Fibroblast of the aortic adventitia (primary cell): ENCODE measurements around the gene GPR108. TPM values are rescaled to one million over a fixed set of nuclear protein-coding genes. Genes with fewer than 3 reads are reported as not detected.
A peak's percentile ranks its signal among the peaks of the same experiment; 100 is the strongest.
"Not testable (repeated sequence)": the region's sequence is repeated elsewhere in the genome, so short reads cannot be mapped to it uniquely, and the experiment has no call there.

ENCODE experiments used
- DNase-seq: peaks from one replicate; pipeline ENCODE4 v3.0.0-alpha.2; 2010; ENCODE audit warnings: low read depth
- H3K4me3 ChIP-seq: 2 replicates; pipeline ENCODE4 v1.5.1; 2011; ENCODE audit warnings: low read depth, mild to moderate bottlenecking, control low read depth, low read length, moderate library complexity
- CTCF ChIP-seq: IDR thresholded peaks from 2 replicates; pipeline ENCODE4 v1.5.1; 2011; ENCODE audit warnings: mild to moderate bottlenecking, low read length, control low read depth, inconsistent platforms; ENCODE audit not compliant: insufficient read depth
- total RNA-seq: library from RNA; depleted of rRNA; stranded (reverse); fragments of >200 nt; gene quantifications from 2 replicates; pipeline ENCODE4 v1.2.3, GENCODE V29; 2012; ENCODE audit warnings: low replicate concordance

The GPR108 gene
- total RNA-seq, 1 donor = 32.5 TPM

- no peak overlapping the region for H3K4me3 ChIP-seq
- DNase-seq = peak; percentile 20
- no peak for TF ChIP-seq CTCF
Measured at GRCh38 chr19:6750062-6750461, 12.7 kb upstream of the GPR108 start.

- DNase-seq, H3K4me3 ChIP-seq: not testable (repeated sequence)
Measured at GRCh38 chr19:6748543-6748942, 11.2 kb upstream of the GPR108 start.

GRCh38 chr19:6745965-6746364 is 8.6 kb upstream of the GPR108 start:
- TF ChIP-seq CTCF = no peak
- DNase-seq = no peak
- H3K4me3 ChIP-seq = no peak overlapping the region

GRCh38 chr19:6744381-6745301 is 7.3 kb upstream of the GPR108 start:
- peak; percentile 82 for DNase-seq
- peak overlapping the region; percentile 28 for H3K4me3 ChIP-seq
- no peak for TF ChIP-seq CTCF

- H3K4me3 ChIP-seq = peak overlapping the region; percentile 15
- DNase-seq = no peak
- no peak for TF ChIP-seq CTCF
Measured at GRCh38 chr19:6743714-6744380, 6.5 kb upstream of the GPR108 start.

- DNase-seq = no peak
- no peak overlapping the region for H3K4me3 ChIP-seq
- no peak for TF ChIP-seq CTCF
Measured at GRCh38 chr19:6743066-6743465, 5.7 kb upstream of the GPR108 start.

GRCh38 chr19:6740589-6741343 is 3.4 kb upstream of the GPR108 start:
- TF ChIP-seq CTCF = no peak
- no peak for DNase-seq
- peak overlapping the region; percentile 85 for H3K4me3 ChIP-seq
